HG02852 (cell line): ENCODE measurements around the gene IDUA.

Experiments used
- ATAC-seq: cut with Tn5 transposase; IDR thresholded peaks from one replicate; pipeline ENCODE4 v1.9.1; 2021; ENCODE audit warnings: mild to moderate bottlenecking, moderate library complexity; ENCODE audit not compliant: unreplicated experiment

IDUA gene

GRCh38 chr4:1027915-1028238 lies 41.0 kb downstream of the IDUA start:
- no peak for ATAC-seq

DNA sequence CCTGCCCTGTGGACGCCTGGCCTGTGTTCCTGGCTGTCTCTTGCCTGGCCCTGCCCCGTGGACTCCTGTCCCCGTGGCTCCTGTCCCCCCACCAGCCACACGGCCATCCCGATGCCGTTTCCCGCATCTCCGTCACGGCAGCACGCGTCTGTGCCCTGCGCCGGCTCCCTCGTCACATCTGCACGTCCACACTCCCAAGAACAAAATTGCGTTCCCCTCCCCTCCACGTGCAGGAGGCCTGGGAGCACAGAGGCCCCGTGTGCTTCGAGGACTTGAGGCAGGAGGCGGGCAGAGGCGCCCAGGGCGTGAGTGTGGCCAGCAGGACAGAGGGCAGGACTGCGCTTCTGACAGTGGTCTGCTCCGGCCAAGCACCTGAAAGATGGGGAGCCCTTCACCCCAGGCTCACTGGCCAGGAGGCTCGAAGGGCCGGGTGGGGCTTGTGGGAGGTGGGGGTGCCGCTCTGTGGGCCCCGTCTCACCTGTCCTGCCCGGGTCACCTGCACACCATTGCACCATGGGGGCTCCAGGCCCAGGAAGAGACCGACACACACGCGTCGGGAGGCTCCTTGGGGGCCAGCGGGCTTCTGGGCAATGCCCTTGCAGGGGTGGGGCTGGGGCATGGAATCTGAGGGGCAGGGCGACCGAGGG lies 41.9 kb downstream of the IDUA start:
- ATAC-seq = no peak

- ATAC-seq = no peak
Observed at GRCh38 chr4:1029529-1029928, 42.7 kb downstream of the IDUA start.

GRCh38 chr4:1030031-1030430 lies 43.2 kb downstream of the IDUA start:
- ATAC-seq = no peak

- no peak for ATAC-seq
Observed at GRCh38 chr4:1030559-1030958, 43.7 kb downstream of the IDUA start.

- ATAC-seq = no peak
Observed at GRCh38 chr4:1031346-1031745, 44.5 kb downstream of the IDUA start.

GRCh38 chr4:1031956-1032795 lies 45.3 kb downstream of the IDUA start:
- ATAC-seq = no peak

- ATAC-seq = no peak
Observed at GRCh38 chr4:1032861-1033260, 46.0 kb downstream of the IDUA start.

DNA sequence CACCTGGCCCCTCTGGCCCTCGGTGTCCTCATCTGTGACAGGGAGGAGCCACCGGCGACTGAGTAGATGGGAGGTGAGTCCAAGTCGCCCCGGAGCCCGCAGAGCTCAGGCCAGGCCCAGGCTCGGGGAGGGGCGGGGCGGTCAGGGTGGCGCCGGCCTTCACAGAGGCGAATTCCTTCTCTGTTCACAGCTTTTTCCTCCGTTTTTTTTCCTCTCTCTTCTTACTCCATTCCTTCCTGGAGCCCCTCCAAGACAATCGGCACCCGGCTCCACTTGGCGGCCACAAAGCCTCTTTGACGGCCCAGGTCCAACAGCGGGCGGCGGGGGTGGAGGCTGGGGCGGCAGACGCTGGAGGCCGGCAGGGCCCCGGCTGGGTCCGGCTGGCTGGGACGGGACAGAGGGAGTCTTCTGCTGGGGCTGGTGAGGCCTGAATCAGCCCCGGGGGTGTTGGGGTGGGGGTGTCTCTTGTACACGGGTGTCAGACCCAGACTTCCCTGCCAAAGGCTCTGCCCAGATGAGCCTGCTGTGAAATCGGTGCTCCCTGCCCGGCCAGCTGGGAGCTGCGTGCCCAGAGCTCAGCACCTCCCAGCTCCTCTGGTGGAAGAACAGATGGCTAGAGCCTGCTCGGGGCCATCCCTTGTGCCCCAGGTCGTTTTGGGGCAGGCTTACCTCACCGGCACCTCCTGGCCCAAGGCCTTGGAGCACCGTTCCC lies 47.2 kb downstream of the IDUA start:
- ATAC-seq = no peak

- no peak for ATAC-seq
Observed at GRCh38 chr4:1035510-1035909, 48.7 kb downstream of the IDUA start.

GRCh38 chr4:1036095-1036494 lies 49.3 kb downstream of the IDUA start:
- no peak for ATAC-seq

DNA sequence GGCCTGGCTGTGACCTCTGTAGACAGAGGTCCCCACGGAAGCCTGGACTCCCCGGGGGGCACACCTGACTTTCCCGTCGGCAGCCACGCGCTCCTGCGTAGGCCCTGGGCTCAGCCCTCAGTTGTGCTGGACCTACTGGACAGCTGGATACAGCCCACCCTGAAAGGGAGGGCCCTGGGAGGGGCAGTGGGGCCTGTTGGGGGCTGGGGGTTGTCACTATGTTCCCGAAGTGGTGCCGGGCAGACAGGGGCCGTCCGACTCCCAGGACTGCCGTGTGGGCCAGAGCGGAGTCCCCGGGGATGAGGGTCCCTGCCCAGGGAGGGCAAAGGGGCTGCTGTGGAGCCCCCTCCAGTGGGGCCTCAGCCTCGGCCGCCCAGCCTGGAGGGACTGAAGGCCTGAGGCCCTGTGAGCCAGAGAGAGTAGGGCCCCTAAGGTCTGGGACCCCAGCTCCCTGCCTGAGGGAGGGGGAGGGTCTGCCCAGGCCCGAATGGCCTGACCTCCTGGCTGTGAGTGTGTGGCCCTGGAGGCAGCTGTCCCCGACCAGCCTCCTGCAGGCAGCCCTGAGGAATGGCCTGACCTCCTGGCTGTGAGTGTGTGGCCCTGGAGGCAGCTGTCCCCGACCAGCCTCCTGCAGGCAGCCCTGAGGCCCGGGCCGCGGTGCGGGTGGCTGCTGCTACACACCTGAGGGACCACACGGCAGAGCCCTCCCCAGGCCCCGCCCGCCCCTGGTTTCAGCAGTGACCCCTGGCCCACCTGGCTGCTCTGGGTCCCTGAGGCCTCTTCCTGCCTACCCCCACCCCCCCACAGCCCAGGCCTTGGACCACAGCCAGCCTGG lies 50.3 kb downstream of the IDUA start:
- ATAC-seq = no peak

DNA sequence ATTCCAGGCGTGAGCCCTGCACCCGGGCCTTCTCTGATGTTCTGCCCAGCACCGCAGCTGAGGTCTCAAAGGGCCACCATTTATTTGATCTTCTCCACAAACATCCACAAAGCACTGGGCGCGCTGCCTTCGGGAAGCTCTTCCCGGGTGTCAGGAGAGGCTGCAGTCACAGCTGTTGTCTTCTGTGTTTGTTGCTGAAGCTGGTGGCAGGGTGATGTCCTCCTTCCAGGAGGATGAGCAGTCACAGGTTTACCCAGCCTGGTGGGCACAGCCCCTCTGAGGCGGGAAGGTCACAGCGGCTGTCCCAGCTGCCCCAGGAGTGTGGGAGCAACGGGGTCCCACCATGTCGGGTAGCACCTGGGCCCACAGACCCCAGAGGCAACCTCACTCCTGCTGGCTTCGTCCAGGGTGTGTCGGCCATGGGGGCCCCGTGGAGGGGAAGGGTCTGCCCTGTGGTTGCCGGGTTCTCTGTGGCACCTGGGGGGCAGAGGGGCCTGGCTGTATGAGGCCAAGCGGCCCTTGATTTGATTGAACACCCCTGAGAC lies 52.2 kb downstream of the IDUA start:
- no peak for ATAC-seq

DNA sequence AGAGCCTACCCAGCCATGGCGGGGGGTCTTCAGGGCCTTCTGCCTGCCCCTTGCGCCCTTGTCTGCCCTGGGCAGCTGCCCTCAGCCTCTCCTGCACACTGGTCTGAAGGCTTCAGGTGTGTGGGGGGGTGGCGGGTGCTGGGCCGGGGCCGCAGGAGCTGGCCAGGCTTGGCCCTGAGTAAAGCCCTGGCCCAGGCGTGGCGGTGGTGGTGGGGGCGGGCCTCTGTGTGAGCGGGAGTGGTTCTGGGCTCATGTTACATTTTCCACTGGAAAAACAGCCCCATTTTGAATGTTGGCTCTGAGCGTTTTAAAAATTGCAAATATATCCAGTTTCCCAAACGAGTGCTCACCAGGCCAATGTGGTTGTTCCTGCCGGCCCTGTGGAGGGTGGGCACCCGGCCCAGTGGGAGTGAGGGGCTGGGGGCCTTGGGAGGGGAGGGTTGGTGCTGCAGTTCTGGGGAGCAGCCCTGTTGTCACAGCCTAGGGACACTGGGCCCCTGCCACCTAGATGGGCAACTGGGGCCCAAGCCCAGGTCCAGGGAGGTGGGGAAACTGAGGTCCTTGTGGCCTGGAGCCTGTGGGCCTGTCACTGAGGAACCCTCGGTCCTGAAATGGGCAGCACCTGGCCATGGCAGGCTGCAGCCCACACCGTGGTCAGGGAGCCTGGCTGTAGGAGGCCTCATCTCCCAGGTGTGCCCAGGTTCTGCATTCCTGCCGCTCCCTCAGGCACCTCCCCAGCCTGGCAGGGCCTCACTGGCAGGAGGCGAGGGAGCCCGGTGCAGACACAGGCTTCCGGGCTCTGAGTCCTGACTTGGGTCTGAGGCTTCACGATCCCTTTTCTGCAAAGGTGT lies 52.9 kb downstream of the IDUA start:
- ATAC-seq = no peak

DNA sequence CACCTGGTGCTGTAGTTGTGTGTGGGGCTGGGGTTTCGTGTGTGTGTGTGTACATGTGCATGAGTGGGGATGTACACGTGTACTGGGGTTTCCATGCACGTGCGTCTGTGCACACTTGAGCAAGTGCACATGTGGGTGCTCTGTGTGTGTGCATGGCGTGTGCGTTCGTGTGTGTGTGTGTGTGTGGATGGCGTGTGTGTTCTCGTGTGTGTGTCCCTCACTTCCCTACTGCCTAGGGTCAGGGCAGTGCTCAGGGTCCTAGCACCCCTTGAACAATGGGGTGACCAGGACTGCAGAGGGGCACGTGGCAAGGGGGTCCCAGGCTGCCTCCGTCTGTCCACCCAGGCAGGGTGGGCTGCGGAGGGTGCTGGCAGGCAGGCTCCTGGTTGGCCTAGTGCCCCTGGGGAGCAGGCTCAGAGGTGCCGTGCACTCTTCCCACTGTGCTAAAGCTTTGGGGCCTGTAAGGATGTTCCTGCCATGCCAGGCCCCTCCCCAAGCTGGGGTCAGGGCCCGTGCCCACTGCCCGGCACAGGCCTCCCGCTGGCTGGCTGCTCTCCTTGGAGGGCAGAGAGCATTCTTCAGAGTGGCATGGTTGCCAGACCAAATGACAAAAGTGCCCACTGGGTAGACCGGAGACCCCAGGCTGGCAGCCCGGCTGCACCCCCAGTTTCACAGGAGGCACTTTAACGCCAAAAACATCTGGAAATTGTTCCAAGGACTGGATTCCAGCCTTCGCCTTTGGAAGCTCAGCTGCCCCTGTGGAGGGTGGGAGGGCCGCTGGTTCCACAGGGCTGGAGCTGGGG lies 53.7 kb downstream of the IDUA start:
- ATAC-seq = no peak

GRCh38 chr4:1041147-1041935 lies 54.5 kb downstream of the IDUA start:
- ATAC-seq = no peak

- no peak for ATAC-seq
Observed at GRCh38 chr4:1041936-1042330, 55.1 kb downstream of the IDUA start.

DNA sequence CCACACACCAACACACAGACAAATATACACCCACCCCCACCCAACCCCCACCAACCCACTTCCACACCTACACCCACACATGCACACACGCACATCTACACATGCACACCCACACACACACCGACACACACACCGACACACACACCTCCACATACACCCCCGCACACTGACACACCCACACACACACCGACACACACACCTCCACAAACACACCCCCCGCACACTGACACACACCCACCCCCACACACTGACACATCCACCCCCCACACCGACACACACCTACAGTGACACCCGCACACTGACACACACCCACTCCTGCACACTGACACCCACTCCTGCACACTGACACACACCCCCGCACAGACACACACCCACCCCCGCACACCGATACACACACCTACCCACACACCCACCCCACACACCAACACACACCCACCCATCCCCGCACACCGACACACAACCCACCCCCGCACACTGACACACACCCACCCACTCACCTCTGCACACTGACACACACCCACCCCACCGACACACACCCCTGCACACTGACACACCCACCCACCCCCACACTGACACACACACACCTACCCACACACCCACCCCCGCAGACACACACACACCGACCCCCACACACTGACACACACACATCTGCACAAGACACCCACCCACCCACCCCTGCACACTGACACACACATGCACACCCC lies 55.7 kb downstream of the IDUA start:
- no peak for ATAC-seq
